ENCODE data around the gene UNC13C. TPM values are rescaled to one million over a fixed set of nuclear protein-coding genes. Genes with fewer than 3 reads are reported as not detected.

UNC13C gene
- total RNA-seq, 1 donor from 2014 or later, result not detected

GRCh38 chr15:54576298-54576935 is 598.2 kb downstream of the UNC13C start:
- Mint-ChIP-seq H3K9me3 (no peaks in the 10 kb centered on the region), H3K27ac (no peak overlapping the region), H3K4me3 (ENCODE audit: low read depth) (no peak overlapping the region), H3K4me1 (ENCODE audit: low read depth) (no peaks in the 10 kb centered on the region), H3K36me3 (ENCODE audit: low read depth) (no peaks in the 10 kb centered on the region), H3K27me3 (ENCODE audit: low read depth) (no peaks in the 10 kb centered on the region)
- DNase-seq (ENCODE audit: low spot score), result no peak
- intact Hi-C loops (cut with micrococcal nuclease), result no loop called here

- intact Hi-C loops (cut with micrococcal nuclease), result no loop called here
- Mint-ChIP-seq H3K4me3 (ENCODE audit: low read depth) (no peak overlapping the region), H3K4me1 (ENCODE audit: low read depth) (no peaks in the 10 kb centered on the region), H3K9me3 (no peaks in the 10 kb centered on the region), H3K36me3 (ENCODE audit: low read depth) (no peaks in the 10 kb centered on the region), H3K27ac (no peak overlapping the region), H3K27me3 (ENCODE audit: low read depth) (no peaks in the 10 kb centered on the region)
- DNase-seq (ENCODE audit: low spot score), result no peak
These were observed 599.4 kb downstream of the UNC13C start for GRCh38 chr15:54577476-54578250.

GRCh38 chr15:54579855-54580254 is 601.6 kb downstream of the UNC13C start:
- Mint-ChIP-seq H3K4me3 (ENCODE audit: low read depth) (no peak overlapping the region), H3K9me3 (no peaks in the 10 kb centered on the region), H3K36me3 (ENCODE audit: low read depth) (no peaks in the 10 kb centered on the region), H3K27me3 (ENCODE audit: low read depth) (no peaks in the 10 kb centered on the region), H3K4me1 (ENCODE audit: low read depth) (no peaks in the 10 kb centered on the region), H3K27ac (no peak overlapping the region)
- intact Hi-C loops (cut with micrococcal nuclease), result no loop called here
- no peak for DNase-seq (ENCODE audit: low spot score)

- intact Hi-C loops (cut with micrococcal nuclease), result no loop called here
- Mint-ChIP-seq H3K9me3 (no peaks in the 10 kb centered on the region), H3K27ac (no peak overlapping the region)
These were observed 602.4 kb downstream of the UNC13C start for GRCh38 chr15:54580643-54581042.

GRCh38 chr15:54582863-54583643 is 604.8 kb downstream of the UNC13C start:
- H3K27ac Mint-ChIP-seq, result no peak overlapping the region
- H3K4me3 Mint-ChIP-seq (ENCODE audit: low read depth), result no peak overlapping the region
- H3K36me3 Mint-ChIP-seq (ENCODE audit: low read depth), result no peaks in the 10 kb centered on the region
- no peak for DNase-seq (ENCODE audit: low spot score)
- intact Hi-C loops (cut with micrococcal nuclease), result no loop called here
- no peaks in the 10 kb centered on the region for H3K4me1 Mint-ChIP-seq (ENCODE audit: low read depth)
- no peaks in the 10 kb centered on the region for H3K9me3 Mint-ChIP-seq
- H3K27me3 Mint-ChIP-seq (ENCODE audit: low read depth), result no peaks in the 10 kb centered on the region

More at GRCh38 chr15:54580643-54581042, 602.4 kb downstream of the UNC13C start:
- no peaks in the 10 kb centered on the region for H3K27me3 Mint-ChIP-seq (ENCODE audit: low read depth)
- H3K36me3 Mint-ChIP-seq (ENCODE audit: low read depth), result no peaks in the 10 kb centered on the region
- no peaks in the 10 kb centered on the region for H3K4me1 Mint-ChIP-seq (ENCODE audit: low read depth)
- no peak overlapping the region for H3K4me3 Mint-ChIP-seq (ENCODE audit: low read depth)
- no peak for DNase-seq (ENCODE audit: low spot score)

- intact Hi-C loops (cut with micrococcal nuclease), result no loop called here
These were observed 606.8 kb downstream of the UNC13C start for GRCh38 chr15:54585063-54585462.

GRCh38 chr15:54594115-54594514 is 615.9 kb downstream of the UNC13C start:
- Mint-ChIP-seq H3K27ac (no peak overlapping the region), H3K4me3 (ENCODE audit: low read depth) (no peak overlapping the region), H3K27me3 (ENCODE audit: low read depth) (no peaks in the 10 kb centered on the region), H3K4me1 (ENCODE audit: low read depth) (no peaks in the 10 kb centered on the region), H3K36me3 (ENCODE audit: low read depth) (no peaks in the 10 kb centered on the region), H3K9me3 (no peaks in the 10 kb centered on the region)
- intact Hi-C loops (cut with micrococcal nuclease), result no loop called here
- DNase-seq (ENCODE audit: low spot score), result no peak

More at GRCh38 chr15:54585063-54585462, 606.8 kb downstream of the UNC13C start:
- H3K36me3 Mint-ChIP-seq (ENCODE audit: low read depth), result no peaks in the 10 kb centered on the region
- no peak for DNase-seq (ENCODE audit: low spot score)
- H3K27me3 Mint-ChIP-seq (ENCODE audit: low read depth), result no peaks in the 10 kb centered on the region
- no peak overlapping the region for H3K27ac Mint-ChIP-seq
- H3K4me3 Mint-ChIP-seq (ENCODE audit: low read depth), result no peak overlapping the region
- H3K9me3 Mint-ChIP-seq, result no peaks in the 10 kb centered on the region
- H3K4me1 Mint-ChIP-seq (ENCODE audit: low read depth), result no peaks in the 10 kb centered on the region

- Mint-ChIP-seq H3K4me3 (ENCODE audit: low read depth) (no peak overlapping the region), H3K4me1 (ENCODE audit: low read depth) (no peaks in the 10 kb centered on the region), H3K36me3 (ENCODE audit: low read depth) (no peaks in the 10 kb centered on the region), H3K9me3 (no peaks in the 10 kb centered on the region), H3K27ac (no peak overlapping the region), H3K27me3 (ENCODE audit: low read depth) (no peaks in the 10 kb centered on the region)
- no peak for DNase-seq (ENCODE audit: low spot score)
- intact Hi-C loops (cut with micrococcal nuclease), result no loop called here
These were observed 621.1 kb downstream of the UNC13C start for GRCh38 chr15:54599386-54599785.

- intact Hi-C loops (cut with micrococcal nuclease), result no loop called here
- no peaks in the 10 kb centered on the region for H3K36me3 Mint-ChIP-seq (ENCODE audit: low read depth)
- no peaks in the 10 kb centered on the region for H3K9me3 Mint-ChIP-seq
- H3K4me3 Mint-ChIP-seq (ENCODE audit: low read depth), result no peak overlapping the region
- H3K27ac Mint-ChIP-seq, result no peak overlapping the region
- no peak for DNase-seq (ENCODE audit: low spot score)
- H3K4me1 Mint-ChIP-seq (ENCODE audit: low read depth), result no peaks in the 10 kb centered on the region
- no peaks in the 10 kb centered on the region for H3K27me3 Mint-ChIP-seq (ENCODE audit: low read depth)
These were observed 626.8 kb downstream of the UNC13C start for GRCh38 chr15:54605043-54605442.

- Mint-ChIP-seq H3K36me3 (ENCODE audit: low read depth) (no peaks in the 10 kb centered on the region), H3K27ac (no peak overlapping the region), H3K9me3 (no peaks in the 10 kb centered on the region), H3K4me1 (ENCODE audit: low read depth) (no peaks in the 10 kb centered on the region), H3K27me3 (ENCODE audit: low read depth) (no peaks in the 10 kb centered on the region), H3K4me3 (ENCODE audit: low read depth) (no peak overlapping the region)
- intact Hi-C loops (cut with micrococcal nuclease), result no loop called here
- no peak for DNase-seq (ENCODE audit: low spot score)
These were observed 627.3 kb downstream of the UNC13C start for GRCh38 chr15:54605556-54605955.

- Mint-ChIP-seq H3K36me3 (ENCODE audit: low read depth) (no peaks in the 10 kb centered on the region), H3K9me3 (no peaks in the 10 kb centered on the region), H3K4me1 (ENCODE audit: low read depth) (no peaks in the 10 kb centered on the region), H3K27ac (no peak overlapping the region), H3K4me3 (ENCODE audit: low read depth) (no peak overlapping the region), H3K27me3 (ENCODE audit: low read depth) (no peaks in the 10 kb centered on the region)
- intact Hi-C loops (cut with micrococcal nuclease), result no loop called here
- no peak for DNase-seq (ENCODE audit: low spot score)
These were observed 630.9 kb downstream of the UNC13C start for GRCh38 chr15:54608876-54609835.

GRCh38 chr15:54618120-54618519 is 639.9 kb downstream of the UNC13C start:
- no peak overlapping the region for H3K27ac Mint-ChIP-seq

More at GRCh38 chr15:54618120-54618519, 639.9 kb downstream of the UNC13C start:
- no peaks in the 10 kb centered on the region for H3K36me3 Mint-ChIP-seq (ENCODE audit: low read depth)
- H3K9me3 Mint-ChIP-seq, result no peaks in the 10 kb centered on the region
- no peaks in the 10 kb centered on the region for H3K27me3 Mint-ChIP-seq (ENCODE audit: low read depth)
- intact Hi-C loops (cut with micrococcal nuclease), result no loop called here
- H3K4me1 Mint-ChIP-seq (ENCODE audit: low read depth), result no peaks in the 10 kb centered on the region
- no peak for DNase-seq (ENCODE audit: low spot score)
- H3K4me3 Mint-ChIP-seq (ENCODE audit: low read depth), result no peak overlapping the region
